A549 treated with AZD9567 at 1 μM for 4 hours (cell line): ENCODE data around the gene DNER. TPM values are rescaled to one million over a fixed set of nuclear protein-coding genes. Genes with fewer than 3 reads are reported as not detected.

Experiments
- total RNA-seq: library from RNA; stranded (reverse); fragments of 200-300 nt; extraction: Qiagen RNA extraction; gene quantifications from 5 replicates; pipeline ENCODE4 v1.2.3, GENCODE V29; 2022; ENCODE audit not compliant: insufficient read depth

The DNER gene
- 6.9 to 11.0 TPM (median 8.8 TPM) in 5 replicates for total RNA-seq

DNA sequence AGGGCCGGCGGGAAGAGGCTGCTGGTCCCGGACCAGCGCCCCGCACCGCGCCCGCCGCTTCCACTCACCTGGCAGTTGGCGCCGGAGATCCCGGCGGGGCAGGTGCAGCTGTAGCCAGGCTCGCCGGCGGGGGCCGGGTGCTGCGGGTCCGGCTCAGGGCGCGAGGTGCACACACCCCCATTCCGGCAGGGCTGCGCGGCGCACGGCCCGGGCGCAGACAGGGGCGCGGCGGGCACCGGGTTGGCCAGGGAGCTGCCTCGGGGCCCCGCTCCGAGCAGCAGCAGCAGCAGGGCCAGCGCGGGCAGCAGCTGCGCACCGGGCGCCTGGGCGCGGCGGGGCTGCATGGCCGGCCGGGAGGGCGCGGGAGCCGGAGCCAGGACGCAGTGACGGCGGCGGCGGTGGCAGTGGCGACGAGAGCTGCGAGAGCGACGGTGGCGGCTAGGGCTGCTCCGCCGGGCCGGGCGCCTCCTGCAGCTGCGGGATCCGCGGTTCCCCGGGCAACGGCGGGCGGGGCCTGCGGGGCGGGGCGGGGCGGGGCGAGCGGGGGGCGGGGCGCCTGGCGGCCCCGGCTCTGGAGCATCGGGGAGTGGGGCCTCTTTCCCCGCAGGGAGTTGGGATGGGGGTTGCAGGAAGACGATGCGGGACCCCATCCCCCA, at the start of gene DNER:
Gene DNER (minus strand): TSS at position 476 of the 656 bp plus-strand sequence. CDS start 132 bp downstream, at position 344.

Other genes with a start within 250 kb of the DNER start
- gene TRIP12, start 207.5 kb upstream of the DNER start, total RNA-seq = 77.0 to 153 TPM (median 87.8 TPM) in 5 replicates
- 1.2 to 2.5 TPM (median 1.4 TPM) in 5 replicates for gene FBXO36, start 207.9 kb upstream of the DNER start, total RNA-seq